ENCODE measurements around the gene RFT1.

The RFT1 gene

DNA sequence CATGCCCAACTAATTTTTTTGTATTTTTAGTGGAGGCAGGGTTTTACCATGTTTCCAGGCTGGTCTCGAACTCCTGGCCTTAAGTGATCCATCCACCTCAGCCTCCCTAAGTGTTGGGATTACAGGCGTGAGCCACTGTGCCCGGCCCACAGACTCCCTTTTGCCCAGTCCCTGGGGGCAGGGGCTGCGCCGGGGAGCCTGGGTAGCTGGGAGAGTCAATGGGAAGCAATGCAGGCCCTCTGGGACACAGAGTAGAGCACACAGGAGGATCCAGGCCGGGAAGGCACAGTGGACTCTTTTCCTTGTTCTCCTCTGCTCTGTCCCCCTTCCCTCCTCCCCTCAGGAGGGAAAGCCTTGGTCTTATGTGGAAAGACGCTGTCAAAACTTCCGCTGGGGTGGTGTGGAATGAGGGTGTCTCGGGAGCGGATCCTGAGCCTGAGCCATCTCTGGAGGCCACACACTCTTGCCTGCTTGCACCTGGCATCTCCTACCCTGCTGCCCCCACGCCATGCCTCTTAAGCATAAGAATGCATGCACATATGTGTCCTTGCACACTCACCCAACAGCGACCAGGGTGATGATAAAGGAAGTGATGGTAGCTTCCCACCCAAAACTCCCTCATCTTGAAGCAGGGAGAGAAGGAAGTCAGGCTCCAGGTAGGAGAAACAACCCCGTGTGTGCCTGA, 18.9 kb upstream of the RFT1 start:
- DNase-seq (ENCODE audit: low spot score), result no peak

DNA sequence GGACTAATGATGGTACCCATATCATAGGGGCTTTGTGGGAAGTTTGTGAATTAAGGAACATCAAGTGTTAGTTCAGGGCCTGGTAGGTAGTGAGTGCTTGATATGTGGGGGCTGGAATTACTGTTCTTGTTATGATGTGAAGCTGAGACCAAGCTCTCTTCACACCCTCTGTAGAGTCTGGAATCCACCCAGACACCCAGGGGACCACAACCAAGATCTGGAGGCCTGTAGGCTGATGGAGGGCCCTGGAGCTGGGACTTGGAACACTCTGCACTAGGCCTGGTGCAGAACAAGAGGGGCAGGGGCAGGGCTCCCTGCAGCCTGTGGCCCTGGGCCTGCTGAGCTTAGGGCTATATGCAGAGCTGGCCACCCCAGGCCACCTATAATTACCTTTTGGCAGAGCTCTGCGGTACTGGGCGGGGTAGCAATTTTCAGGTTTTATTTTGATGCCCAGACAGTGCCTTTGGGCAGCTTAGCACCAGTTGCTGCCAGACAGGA, 17.7 kb upstream of the RFT1 start:
- DNase-seq (ENCODE audit: low spot score), result no peak

DNA sequence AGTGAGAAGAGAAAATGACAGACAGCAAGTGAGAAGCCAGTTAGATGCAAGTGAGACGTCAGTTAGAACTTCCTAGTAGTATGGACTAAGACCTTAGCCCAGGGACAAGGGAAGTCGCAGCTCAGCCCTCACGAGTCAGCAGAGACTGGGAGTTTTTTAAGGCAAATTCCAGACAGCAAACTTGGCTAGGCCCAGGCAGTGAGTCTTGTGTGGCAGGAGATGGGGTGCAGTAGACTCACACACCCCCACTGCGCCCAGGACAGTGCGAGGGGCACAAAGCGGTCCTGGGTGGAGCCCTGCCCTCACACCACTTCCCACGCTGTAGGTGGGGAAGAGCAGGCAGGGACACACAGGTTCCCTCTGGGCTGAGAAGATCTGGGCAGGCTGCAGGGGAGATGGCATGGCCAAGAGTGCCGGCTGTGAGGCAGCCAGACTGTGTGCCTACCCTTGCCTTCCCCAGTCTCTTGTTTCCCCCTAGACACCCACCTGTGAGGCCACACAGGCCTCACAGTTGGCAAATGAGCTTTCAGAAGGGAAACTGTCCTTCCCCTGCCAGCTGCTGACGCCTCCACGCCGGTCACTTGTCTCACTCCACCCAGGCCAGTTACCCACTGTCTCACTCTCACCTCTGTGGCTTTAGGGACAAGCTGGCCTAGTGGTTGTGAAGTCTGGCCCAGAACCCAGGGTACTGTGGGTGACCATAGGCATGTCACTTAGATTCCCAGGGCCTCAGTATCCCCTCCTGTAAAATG, 17.1 kb upstream of the RFT1 start:
- no peak for DNase-seq (ENCODE audit: low spot score)

DNA sequence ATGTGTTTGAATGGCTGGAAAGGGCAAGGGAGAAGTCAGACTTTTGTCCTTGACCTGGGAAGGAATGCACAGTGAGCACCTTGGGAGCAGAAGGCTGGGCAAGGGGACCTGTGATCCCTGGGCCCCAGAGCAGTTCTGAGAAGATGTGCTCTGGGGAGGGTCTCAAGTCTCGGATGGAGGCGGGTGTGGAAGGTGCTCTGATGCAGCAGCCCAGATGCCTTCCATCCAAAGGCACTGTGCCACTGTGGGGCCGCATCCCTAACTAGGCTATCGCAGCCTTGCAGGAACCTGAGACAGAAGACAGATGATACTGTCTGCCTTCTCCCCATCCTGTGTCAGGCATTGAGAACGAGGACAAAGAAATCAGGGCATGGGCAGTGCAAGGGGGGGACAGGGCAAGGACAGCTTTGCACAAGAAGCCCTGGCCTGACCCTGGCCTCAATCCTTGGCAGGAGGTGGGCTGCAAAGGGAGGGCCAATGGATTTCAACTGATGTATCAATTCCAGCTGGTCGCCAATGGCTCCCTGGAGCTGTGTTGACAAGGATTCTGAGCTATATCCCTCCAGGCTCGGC, 16.2 kb upstream of the RFT1 start:
- no peak for DNase-seq (ENCODE audit: low spot score)

DNA sequence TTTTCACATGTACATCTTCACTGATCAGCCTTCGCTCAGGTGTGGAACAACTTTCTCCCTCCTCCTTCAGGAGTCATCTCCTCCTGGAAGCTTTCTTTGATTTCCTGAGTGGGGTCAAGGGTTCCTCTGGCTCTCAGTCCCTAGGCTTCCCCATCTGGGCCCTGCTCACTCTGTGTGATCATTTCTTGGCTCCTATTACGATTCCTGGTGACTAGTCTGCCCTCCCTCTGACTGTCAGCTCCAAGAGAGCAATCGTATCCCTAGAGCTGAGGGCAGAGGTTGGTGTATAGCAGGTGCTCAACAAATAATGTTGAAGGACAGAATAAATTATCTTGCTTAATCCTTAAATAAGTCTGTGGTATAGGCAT, 15.5 kb upstream of the RFT1 start:
- no peak for DNase-seq (ENCODE audit: low spot score)

DNA sequence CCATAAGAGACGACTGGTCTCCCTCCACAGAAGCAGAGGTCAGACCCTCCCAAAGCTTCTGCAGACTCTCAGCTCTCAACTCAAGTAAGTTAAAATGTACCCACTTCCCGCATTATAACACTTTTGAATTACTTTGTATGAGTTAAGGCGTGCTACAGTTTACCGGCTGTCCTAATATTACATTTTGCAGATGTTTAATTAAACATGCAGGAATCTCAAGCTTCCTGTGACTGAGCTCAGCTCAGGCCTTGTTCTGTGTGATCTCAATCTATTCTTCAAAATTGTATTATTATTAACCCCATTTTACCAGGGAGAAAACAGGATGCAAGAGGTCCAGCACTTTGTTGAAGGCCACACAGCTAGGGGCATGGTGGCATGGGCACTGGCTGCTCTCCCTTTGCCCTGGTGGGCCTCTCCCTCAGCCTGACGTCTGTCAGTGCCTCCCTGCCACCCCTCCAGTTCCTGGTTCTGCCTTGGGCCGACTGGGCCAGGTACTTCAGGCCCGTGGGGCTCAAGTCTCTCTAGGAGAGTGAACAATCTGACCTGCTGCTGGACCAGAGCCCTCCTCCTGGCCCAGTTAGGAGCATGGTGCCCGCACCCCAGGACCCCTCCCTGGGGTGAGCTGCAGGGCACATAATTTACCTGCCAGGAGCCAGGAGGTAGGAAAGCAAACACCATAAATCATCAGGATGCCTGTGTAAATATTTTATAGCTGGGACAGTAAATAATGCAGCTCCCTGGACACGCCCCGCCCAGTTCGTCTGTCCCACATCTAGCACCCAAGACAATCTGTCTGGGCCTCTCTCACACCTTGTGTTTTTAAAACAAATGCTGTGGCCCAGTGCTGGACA, 14.9 kb upstream of the RFT1 start:
- DNase-seq (ENCODE audit: low spot score), result no peak

DNA sequence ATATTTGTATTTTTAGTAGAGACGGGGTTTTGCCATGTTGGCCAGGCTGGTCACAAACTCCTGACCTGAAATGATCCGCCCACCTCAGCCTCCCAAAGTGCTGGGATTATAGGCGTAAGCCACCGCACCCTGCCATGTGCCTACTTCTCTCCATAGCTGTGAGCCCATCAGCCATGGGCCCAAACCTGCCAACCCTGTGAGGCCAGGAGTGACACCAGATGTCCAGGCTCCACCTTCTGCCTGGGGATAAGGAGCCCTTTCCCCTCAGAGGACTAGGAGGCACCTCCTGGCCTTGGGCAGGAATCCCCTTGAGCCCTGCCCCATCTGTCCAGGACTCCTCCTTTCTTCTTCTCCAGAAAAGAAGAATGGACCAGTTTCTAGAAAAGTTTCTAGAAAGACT, 14.2 kb upstream of the RFT1 start:
- no peak for DNase-seq (ENCODE audit: low spot score)

DNA sequence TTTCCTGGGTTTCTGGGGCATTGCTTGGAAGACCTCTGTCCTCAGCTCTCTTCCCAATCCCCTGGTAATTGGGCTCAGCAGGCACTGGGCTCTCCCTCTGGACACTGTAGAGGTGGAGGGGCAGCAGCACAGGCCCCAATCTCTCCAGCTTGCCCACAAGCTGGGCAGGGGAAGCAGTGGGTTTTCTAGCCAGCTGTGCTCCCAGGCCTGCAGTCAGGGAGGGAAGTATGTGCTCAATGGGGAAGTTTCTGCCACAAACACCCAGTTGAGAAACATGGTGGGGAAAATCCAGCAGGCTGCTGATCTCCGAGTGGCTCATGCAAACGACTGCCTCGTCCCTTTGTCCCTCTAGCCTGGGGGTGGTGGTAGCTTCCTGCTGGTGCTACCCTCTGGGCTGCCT, 12.8 kb upstream of the RFT1 start:
- DNase-seq (ENCODE audit: low spot score), result peak; percentile 60

DNA sequence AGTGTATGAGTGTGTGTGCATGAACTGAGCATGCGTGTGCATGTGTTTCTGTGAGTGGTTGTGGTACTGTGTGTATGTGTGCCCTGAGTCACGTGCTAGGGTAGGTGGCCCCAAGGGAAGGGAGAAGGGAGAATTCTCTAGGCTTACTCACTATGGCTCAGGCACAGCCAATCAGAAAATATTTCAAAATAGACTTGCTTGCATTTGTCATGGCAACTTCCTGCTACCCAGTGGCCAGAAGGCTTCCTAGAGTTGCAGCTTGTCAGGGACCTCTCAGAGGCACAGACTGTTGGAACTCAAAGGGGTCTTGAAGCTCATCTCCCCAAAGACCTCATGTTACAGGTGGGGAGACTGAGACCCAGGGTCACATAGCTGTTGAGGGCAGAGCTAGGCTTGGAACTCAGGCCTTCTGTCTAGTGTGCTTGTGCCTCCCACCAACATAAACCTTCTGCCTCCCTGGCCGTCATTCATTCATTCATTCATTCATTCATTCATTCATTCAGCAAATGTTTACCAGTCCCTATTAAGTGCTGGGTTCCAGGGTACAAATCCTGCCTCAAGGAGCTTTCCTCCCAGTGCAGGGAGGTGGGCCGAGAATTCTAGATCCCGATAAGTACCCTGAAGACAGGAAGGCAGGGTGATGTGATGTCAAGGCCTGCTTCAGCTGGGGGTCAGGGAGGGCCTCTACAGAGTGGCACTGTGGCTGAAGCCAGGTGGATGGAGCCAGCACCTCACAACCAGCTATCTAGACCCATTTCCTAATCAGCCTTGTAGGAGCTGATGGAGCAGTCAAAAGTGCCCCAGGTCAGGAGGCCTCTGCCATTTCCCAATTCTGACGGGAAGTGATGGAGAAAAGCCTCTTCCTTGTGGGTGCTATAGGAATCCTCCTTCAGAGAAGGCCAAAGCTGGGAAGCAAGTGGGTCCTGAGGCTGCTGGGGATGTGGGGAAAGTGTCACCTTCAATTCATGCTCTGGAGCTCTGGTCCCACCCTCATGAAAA, 10.9 kb upstream of the RFT1 start:
- peak; percentile 24 for DNase-seq (ENCODE audit: low spot score)

DNA sequence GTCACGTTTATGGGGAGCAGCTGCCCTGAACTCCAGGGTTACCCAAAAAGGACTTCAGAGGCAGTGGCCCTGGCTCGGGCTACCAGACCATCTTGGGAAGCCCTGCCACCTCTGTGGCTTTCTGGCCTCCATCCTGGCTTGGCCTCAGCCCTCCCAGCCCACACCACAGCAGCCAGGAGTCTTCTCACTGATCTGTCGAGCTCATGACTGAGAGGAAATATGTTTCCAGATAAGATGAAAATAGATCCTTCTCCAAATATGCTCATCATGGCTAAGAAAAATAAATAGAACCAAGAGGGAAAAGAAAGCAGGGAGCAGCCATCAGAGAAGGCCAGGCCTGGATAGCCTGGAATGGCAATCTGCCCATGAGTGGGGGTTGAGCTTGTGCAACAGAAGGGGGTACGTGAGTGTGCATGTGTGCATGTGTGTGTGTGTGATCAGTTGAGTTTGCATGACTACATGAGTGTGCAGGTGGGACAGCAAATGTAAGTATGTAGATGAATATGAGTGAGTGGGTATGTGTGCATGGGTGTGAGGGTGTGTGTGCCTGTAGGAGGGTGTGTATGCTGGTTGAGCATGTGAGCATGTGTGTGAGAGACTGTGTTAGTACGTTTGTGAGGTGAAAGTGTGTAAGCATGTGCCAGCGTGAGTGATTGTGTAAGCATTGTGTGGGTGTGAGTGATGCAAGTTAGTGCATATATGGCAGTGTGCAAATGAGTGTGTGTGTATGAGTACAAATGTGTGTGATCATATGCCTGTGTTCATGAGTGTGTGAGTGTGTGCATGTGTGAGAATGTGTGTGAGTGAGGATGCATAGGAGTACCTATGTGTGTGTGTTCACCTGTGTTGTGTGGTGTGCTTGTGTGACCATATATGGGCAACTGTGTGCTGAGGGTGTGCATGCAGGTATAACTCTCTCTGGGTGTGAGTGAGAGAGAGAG, 9.9 kb upstream of the RFT1 start:
- DNase-seq (ENCODE audit: low spot score), result no peak

DNA sequence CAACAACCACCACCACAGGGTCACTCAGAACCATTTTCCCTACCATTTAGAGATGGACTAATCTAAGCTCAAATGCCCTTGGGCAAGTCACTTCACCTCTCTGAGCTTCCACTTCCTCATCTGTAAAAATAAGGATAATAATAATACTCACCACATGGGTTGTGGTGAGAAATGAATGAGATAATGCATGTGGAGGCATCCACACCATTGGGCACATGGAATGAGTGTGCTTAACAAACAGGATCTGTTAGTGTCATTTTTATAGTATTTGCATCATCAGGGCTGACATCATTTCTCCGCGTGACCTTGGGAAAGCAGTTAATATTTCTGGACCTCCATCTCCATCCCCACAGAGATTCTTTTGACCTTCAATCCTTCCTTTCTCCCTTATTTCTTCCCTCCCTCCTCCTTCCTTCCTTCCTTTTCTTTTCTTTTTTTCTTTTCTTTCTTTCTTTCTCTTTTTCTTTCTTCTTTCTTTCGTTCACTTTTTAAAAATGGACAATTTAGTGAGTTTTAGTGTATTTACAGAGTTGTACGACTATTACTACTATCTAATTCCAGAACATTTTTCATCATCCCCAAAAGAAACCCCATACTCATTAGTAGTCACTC, 7.7 kb upstream of the RFT1 start:
- DNase-seq (ENCODE audit: low spot score), result no peak

DNA sequence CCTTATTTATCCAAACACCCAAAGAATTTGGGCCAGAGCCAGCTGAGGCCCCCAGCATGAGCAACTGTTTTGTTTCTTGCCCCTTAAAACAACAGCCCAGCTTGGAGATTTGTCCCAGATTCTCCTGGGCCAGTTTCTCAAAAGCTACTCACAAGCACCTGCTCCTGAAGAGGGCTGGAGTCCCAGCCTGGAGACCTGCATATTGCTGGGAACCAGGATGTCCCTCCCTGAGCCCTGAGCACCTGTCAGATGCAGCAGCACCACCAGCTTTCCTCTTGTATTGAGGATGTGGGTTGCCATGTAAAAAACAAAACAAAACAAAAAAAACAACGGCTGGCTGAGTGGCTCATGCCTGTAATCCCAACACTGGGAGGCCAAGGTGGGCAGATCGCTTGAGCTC, 7.0 kb upstream of the RFT1 start:
- no peak for DNase-seq (ENCODE audit: low spot score)

DNA sequence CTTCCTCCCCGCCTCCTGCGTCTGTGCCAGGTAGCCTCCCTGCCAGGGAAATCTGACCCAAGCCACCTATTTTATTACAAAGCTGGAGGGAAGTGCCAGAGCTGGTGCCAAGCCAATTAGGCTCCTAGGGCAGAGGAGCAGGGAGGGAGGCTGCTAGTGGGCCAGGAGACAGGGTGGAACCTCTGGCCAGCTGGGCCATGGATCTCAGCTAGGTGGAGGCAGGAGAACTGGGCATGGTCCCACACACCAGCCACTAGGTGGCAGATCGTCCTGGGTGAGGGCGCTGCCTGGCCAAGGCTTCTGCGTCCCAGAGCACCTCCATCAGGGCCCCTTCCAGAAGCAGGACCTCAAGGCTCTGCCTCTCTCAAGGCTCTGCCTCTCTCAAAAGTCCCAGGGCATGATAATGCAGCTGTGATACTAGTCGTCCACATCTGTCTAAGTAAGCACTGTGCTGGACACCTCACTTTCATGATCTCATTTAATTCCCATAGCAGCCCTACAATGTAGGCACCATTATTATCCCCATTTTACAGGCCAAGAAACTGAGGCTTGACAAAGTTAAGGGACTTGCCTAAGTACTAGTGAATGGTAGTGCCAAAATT, 4.5 kb upstream of the RFT1 start:
- peak; percentile 46 for DNase-seq (ENCODE audit: low spot score)

DNA sequence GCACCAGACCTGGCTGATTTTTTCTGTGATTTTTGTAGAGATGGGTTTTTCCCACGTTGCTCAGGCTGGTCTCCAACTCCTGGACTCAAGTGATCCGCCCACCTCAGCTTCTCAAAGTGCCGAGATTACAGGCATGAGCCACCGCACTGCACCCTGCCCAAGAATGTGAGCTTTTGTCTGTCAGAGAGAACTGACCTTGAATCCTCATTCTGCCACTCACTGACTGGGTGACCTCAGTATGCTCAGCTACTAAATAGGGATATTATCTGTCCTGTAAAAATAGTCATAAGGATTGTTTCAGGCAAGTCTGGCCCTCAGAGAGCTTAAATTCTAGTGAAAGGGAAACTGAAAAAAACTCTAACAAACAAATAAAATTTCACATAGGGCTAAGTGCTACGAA, 2.1 kb upstream of the RFT1 start:
- DNase-seq (ENCODE audit: low spot score), result no peak

DNA sequence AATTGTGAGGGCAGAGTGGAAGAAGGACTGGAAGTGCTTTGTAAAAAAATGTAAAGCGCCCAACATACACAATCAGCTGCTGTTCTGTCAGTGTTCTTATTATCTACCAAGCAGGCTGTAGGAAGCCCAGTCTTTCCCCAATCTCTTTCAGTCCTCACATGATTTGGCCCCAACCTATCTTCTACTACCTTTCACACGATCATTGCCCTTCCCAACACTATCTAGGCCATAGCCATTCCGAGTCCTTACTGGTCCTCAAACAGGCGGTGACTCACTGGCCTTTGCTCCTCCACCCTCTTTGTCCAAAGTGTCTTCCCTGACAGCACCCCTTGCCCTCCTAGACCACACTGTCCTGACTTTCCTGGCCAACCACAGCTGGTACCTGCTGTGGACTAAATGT, 861 bp upstream of the RFT1 start:
- peak; percentile 20 for DNase-seq (ENCODE audit: low spot score)

DNA sequence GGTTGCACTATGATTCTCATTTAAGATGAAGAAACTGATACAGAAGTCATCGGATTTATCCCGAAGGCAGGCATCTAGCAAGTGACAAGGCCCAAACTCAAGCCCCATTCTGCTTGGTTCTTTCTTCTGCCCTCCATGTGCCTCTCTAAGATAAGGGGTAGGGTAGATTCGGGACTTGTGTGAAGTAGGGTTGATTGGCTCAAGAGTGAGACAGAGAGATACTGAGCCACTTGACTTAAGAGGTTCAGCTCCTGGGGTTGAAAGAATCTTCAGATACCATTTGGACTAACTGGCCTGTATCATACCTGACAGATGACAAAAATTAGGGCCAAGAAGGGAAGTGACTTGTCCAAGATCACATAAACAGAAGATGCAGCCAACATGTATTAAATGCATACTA, 891 bp downstream of the RFT1 start:
- no peak for DNase-seq (ENCODE audit: low spot score)

DNA sequence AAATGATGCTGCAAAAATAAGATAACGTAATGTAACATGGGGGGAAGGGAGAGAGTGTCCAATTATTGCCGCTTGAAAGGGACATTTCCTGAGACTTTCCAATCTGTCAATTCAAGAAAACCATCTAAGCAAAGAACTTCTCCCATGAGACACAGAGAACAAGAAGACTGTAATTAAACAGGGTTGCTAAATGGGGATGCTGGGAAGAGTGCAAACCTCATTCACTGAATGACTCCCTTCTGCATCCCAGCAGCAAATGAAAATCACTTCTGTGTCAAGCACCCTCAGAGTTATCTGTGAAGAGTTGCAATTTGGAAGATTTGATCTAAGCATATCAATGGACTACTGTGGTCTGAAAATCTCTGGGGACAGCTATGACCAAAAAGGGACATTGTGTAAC, 3.6 kb downstream of the RFT1 start:
- no peak for DNase-seq (ENCODE audit: low spot score)

DNA sequence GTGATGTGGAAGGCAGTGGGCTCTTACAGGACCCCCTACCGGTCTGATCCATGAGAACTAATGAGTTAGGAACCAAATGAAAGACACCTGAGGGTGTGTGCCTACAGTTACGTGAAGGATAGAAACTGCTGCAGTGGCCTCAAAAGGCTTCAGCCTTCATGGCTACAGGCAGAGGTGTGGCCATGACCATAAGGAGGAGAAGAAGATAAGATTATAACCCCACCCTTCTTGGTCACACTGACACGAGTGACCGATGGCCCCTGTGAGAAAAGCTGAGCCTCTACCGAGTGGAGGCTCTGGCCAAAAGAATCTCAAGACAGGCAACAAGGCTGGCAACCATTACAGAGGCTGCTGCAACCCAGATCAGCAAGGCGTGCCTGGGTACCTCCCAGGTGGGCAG, 6.3 kb downstream of the RFT1 start:
- DNase-seq (ENCODE audit: low spot score), result no peak

DNA sequence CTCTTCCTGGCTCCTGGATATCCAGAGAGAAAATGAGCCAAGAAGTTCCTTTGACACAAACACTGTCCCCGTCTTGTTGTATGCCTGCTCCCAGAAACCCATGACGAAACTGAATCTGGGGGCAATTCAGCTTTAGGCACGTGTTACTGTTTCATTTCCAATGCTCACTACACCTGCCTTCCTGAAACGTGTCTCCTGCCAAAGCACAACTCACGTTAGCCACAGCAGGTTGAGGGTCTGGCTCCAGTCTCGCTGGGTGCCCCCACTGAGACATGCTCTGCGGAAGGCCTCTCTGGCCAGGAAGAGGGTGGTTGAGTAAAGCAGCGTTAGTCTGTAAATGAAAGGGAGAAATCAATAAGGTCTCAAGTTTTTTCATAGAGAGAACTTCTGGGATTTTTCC, 6.7 kb downstream of the RFT1 start:
- no peak for DNase-seq (ENCODE audit: low spot score)

All from pons (tissue), 1 donor.